Bronchial epithelial cell (primary cell): Measurements from ENCODE around the gene SLC27A3. TPM values are rescaled to one million over a fixed set of nuclear protein-coding genes. Genes with fewer than 3 reads are reported as not detected.

Experiments used
- DNase-seq: peaks from one replicate; pipeline ENCODE4 v3.0.0-alpha.2; 2010; ENCODE audit warnings: low read depth
- FAIRE-seq: peaks from 2 replicates; lab custom pipeline; 2011; peaks lifted over from hg19 to GRCh38; lab: Jason Lieb, UNC
- H3K27me3 ChIP-seq: 2 replicates; pipeline ENCODE4 v1.5.1; 2011; ENCODE audit warnings: low read length; ENCODE audit not compliant: control insufficient read depth, insufficient read depth
- H3K36me3 ChIP-seq: 2 replicates; pipeline ENCODE4 v1.5.1; 2011; ENCODE audit warnings: low read length; ENCODE audit not compliant: control insufficient read depth, insufficient read depth
- H3K4me3 ChIP-seq: 2 replicates; pipeline ENCODE4 v1.5.1; 2011; ENCODE audit warnings: mild to moderate bottlenecking, low read depth, low read length, control low read depth
- total RNA-seq: library from RNA; depleted of rRNA; stranded (reverse); fragments of >200 nt; gene quantifications from 2 replicates; pipeline ENCODE4 v1.2.1, GENCODE V29; 2014
- TF ChIP-seq, protein P1 (sequence below): IDR thresholded peaks from 2 replicates; pipeline ENCODE4 v1.5.1; 2011; ENCODE audit warnings: mild to moderate bottlenecking, moderate library complexity, low read length, control low read depth, inconsistent platforms; ENCODE audit not compliant: insufficient read depth, severe bottlenecking

The SLC27A3 gene
- total RNA-seq, 1 donor from 2014 or later, result 7.4 TPM

DNA sequence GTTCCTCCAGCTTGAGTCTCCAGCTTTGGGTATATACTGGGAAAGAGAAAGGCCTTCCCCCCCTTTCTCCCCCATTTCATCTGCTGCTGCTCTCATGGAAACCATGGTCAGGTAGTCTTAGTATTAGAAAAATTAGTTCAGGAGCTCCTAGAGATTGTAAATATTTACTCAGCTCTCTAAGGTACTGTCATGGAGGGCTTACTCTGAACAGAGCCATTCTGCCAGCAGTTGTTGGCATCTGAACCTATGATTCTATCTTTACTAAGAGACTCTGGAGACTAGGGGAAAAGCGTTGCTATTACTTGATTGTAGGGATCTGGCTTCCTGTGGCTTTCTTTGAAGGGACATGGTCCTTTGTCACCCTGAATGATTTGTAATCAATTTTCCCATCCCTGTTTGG is 41.2 kb upstream of the SLC27A3 start:
- peaks cover 2% of the 10 kb centered on the region for H3K36me3 ChIP-seq
- TF ChIP-seq, protein P1, sequence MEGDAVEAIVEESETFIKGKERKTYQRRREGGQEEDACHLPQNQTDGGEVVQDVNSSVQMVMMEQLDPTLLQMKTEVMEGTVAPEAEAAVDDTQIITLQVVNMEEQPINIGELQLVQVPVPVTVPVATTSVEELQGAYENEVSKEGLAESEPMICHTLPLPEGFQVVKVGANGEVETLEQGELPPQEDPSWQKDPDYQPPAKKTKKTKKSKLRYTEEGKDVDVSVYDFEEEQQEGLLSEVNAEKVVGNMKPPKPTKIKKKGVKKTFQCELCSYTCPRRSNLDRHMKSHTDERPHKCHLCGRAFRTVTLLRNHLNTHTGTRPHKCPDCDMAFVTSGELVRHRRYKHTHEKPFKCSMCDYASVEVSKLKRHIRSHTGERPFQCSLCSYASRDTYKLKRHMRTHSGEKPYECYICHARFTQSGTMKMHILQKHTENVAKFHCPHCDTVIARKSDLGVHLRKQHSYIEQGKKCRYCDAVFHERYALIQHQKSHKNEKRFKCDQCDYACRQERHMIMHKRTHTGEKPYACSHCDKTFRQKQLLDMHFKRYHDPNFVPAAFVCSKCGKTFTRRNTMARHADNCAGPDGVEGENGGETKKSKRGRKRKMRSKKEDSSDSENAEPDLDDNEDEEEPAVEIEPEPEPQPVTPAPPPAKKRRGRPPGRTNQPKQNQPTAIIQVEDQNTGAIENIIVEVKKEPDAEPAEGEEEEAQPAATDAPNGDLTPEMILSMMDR, result no peak
- no peak overlapping the region for H3K4me3 ChIP-seq
- H3K27me3 ChIP-seq, result no peaks in the 10 kb centered on the region
- FAIRE-seq (no peak), DNase-seq (no peak)

- H3K27me3 ChIP-seq, result no peaks in the 10 kb centered on the region
- no peak overlapping the region for H3K4me3 ChIP-seq
- no peak for FAIRE-seq
- DNase-seq, result no peak
- peaks cover 2% of the 10 kb centered on the region for H3K36me3 ChIP-seq
- TF ChIP-seq, protein P1, result no peak
Observed at GRCh38 chr1:153734396-153735089, 40.7 kb upstream of the SLC27A3 start.

GRCh38 chr1:153735090-153735420 is 40.2 kb upstream of the SLC27A3 start:
- FAIRE-seq (no peak), DNase-seq (no peak)
- TF ChIP-seq, protein P1, result no peak
- Histone ChIP-seq H3K36me3 (peaks cover 2% of the 10 kb centered on the region), H3K27me3 (no peaks in the 10 kb centered on the region), H3K4me3 (no peak overlapping the region)

DNA sequence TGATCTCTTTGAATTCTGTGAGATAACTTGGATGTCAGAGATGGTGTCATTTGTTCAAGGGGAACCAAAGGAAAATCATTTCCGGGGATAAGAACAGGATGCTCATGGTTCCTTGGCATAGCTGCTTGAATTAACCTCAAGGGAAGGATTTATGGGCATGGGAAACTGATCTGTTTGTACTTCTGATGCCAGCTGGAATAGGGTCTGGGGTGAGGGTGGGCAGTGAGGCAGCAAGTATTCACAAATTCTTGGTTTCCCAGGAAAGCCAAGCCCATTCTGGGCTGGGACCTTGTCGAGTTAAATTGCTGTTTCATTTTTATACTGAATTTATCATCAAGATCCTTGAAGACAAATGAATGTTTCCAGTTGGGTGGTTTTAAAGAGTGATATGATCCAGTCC is 33.2 kb upstream of the SLC27A3 start:
- H3K4me3 ChIP-seq, result no peak overlapping the region
- TF ChIP-seq, protein P1, result no peak
- FAIRE-seq (no peak), DNase-seq (no peak)
- H3K36me3 ChIP-seq, result peaks cover 13% of the 10 kb centered on the region
- H3K27me3 ChIP-seq, result no peaks in the 10 kb centered on the region

- Histone ChIP-seq H3K4me3 (no peak overlapping the region), H3K36me3 (peaks cover 11% of the 10 kb centered on the region), H3K27me3 (no peaks in the 10 kb centered on the region)
- FAIRE-seq (no peak), DNase-seq (no peak)
- TF ChIP-seq, protein P1, result no peak
Observed at GRCh38 chr1:153742411-153743142, 32.6 kb upstream of the SLC27A3 start.
